GM12878 (cell line): ENCODE results near the gene TMEM163. TPM values are rescaled to one million over a fixed set of nuclear protein-coding genes. Genes with fewer than 3 reads are reported as not detected.

ENCODE experiments used
- ATAC-seq: fragments of 200-7000 bp; cut with Tn5 transposase; 3 replicates; pipeline ENCODE4 v1.9.1; 2020; ENCODE audit warnings: mild to moderate bottlenecking, moderate library complexity
- BruUV-seq: library from RNA; stranded (reverse); fragments of 400-500 nt; replicated peaks from 2 replicates; lab custom pipeline; 2021; lab: Mats Ljungman, UMichigan
- CTCF ChIA-PET: fragments of 300-600 bp; sonication (Branson Sonifier 250); formaldehyde crosslinking; extraction: SDS; loops from one replicate; lab custom pipeline; 2021; ENCODE audit warnings: inconsistent platforms; lab: Yijun Ruan, JAX
- POLR2A ChIA-PET: fragments of 350-600 bp; formaldehyde crosslinking; extraction: SDS; loops from one replicate; lab custom pipeline; 2021; ENCODE audit warnings: inconsistent platforms; lab: Charles Lee
- RAD21 ChIA-PET: fragments of 300-600 bp; sonication (Branson Sonifier 250); formaldehyde crosslinking; loops from one replicate; lab custom pipeline; 2023; ENCODE audit warnings: antibody characterized with exemption; ENCODE audit not compliant: unreplicated experiment; lab: Charles Lee
- SMC1A ChIA-PET: fragments of 300-600 bp; sonication (Branson Sonifier 250); formaldehyde crosslinking; loops from one replicate; lab custom pipeline; 2023; ENCODE audit not compliant: unreplicated experiment, uncharacterized antibody; lab: Charles Lee
- DNase-seq: peaks from one replicate; pipeline ENCODE4 v3.0.0-alpha.2; 2011; ENCODE audit warnings: low read depth, low spot score
- FAIRE-seq: peaks from 3 replicates; lab custom pipeline; 2011; peaks lifted over from hg19 to GRCh38; lab: Jason Lieb, UNC
- H2AFZ ChIP-seq: 2 replicates; pipeline ENCODE4 v1.6.0; 2011; ENCODE audit warnings: low read depth, low read length, control low read depth; ENCODE audit not compliant: control insufficient read depth
- H3K27ac ChIP-seq: 2 replicates; pipeline ENCODE4 v1.5.1; 2011; ENCODE audit warnings: control low read depth; ENCODE audit not compliant: control insufficient read depth, insufficient read depth
- H3K27me3 ChIP-seq, 2 experiments: replicated peaks in 1 of 2; 2 replicates each; pipeline versions ENCODE4 v1.6.0 to v1.6.1; 2011; ENCODE audit warnings: low read length in 1 of 2; ENCODE audit not compliant: control insufficient read depth in 2 of 2, insufficient read depth in 2 of 2
- H3K36me3 ChIP-seq, 2 experiments: 2 replicates each; pipeline ENCODE4 v1.5.1; 2011; ENCODE audit warnings: low read length in 1 of 2; ENCODE audit not compliant: control insufficient read depth in 2 of 2, insufficient read depth in 2 of 2
- H3K4me1 ChIP-seq: 2 replicates; pipeline ENCODE4 v1.6.1; 2011; ENCODE audit warnings: mild to moderate bottlenecking, low read length, moderate library complexity, mixed read lengths; ENCODE audit not compliant: control insufficient read depth, insufficient read depth
- H3K4me2 ChIP-seq: 2 replicates; pipeline ENCODE4 v1.6.0; 2011; ENCODE audit warnings: control low read depth; ENCODE audit not compliant: control insufficient read depth, insufficient read depth
- H3K4me3 ChIP-seq: fragments of 200-600 bp; sonication (generic); 2 replicates; pipeline ENCODE4 v1.5.1; 2016
- H3K79me2 ChIP-seq: 2 replicates; pipeline ENCODE4 v1.6.0; 2011; ENCODE audit warnings: low read length; ENCODE audit not compliant: control insufficient read depth, insufficient read depth
- H3K9ac ChIP-seq: 2 replicates; pipeline ENCODE4 v1.8.0; 2011; ENCODE audit warnings: low read length, control low read depth, mixed read lengths; ENCODE audit not compliant: control insufficient read depth, insufficient read depth
- H3K9me3 ChIP-seq: replicated peaks from 3 replicates; pipeline ENCODE4 v1.5.1; 2011; ENCODE audit warnings: mild to moderate bottlenecking, low read length; ENCODE audit not compliant: control insufficient read depth, insufficient read depth
- H4K20me1 ChIP-seq: 2 replicates; pipeline ENCODE4 v1.6.0; 2011; ENCODE audit not compliant: control insufficient read depth, insufficient read depth
- BRCA1 ChIP-seq: IDR thresholded peaks from 2 replicates; pipeline ENCODE4 v1.6.1; 2011; ENCODE audit warnings: low read depth, low read length, improper control_type of control experiment
- DPF2 ChIP-seq: fragments of 450-650 bp; IDR thresholded peaks from 2 replicates; pipeline ENCODE4 v1.6.1; 2017; ENCODE audit warnings: mild to moderate bottlenecking
- E2F8 ChIP-seq: fragments of 450-650 bp; IDR thresholded peaks from 2 replicates; pipeline ENCODE4 v1.6.1; 2018; ENCODE audit warnings: mild to moderate bottlenecking, low read depth, moderate library complexity; ENCODE audit not compliant: partially characterized antibody
- EP300 ChIP-seq, 2 experiments: fragments of 150-350 bp in 1 of 2; IDR thresholded peaks; 2 replicates each; pipeline ENCODE4 v1.6.1; 2011 to 2012; ENCODE audit warnings: low read depth in 2 of 2, low read length in 2 of 2, borderline replicate concordance in 1 of 2, improper control_type of control experiment in 1 of 2, inconsistent platforms in 1 of 2; ENCODE audit not compliant: control insufficient read depth in 1 of 2
- FOS ChIP-seq: IDR thresholded peaks from 3 replicates; pipeline ENCODE4 v1.6.1; 2011; ENCODE audit warnings: borderline replicate concordance; ENCODE audit not compliant: insufficient read length; ENCODE audit errors: extremely low read depth
- JUND ChIP-seq: IDR thresholded peaks from 2 replicates; pipeline ENCODE4 v1.6.1; 2012; ENCODE audit warnings: low read depth, mild to moderate bottlenecking, low read length, improper control_type of control experiment, moderate library complexity
- MLLT1 ChIP-seq: fragments of 450-650 bp; IDR thresholded peaks from 2 replicates; pipeline ENCODE4 v1.6.1; 2016; ENCODE audit warnings: mild to moderate bottlenecking
- MXI1 ChIP-seq: fragments of 150-350 bp; IDR thresholded peaks from 2 replicates; pipeline ENCODE4 v1.6.1; 2011; ENCODE audit warnings: low read depth, mild to moderate bottlenecking, inconsistent platforms, low read length, improper control_type of control experiment
- NRF1 ChIP-seq: conservative IDR thresholded peaks from 2 replicates; pipeline ENCODE4 v1.6.1; 2011; ENCODE audit warnings: mild to moderate bottlenecking, low read depth, low read length, improper control_type of control experiment
- POLR2A ChIP-seq: IDR thresholded peaks from 2 replicates; pipeline ENCODE4 v1.6.1; 2011; ENCODE audit warnings: low read depth, mild to moderate bottlenecking, low read length
- RELA ChIP-seq: fragments of 450-650 bp; IDR thresholded peaks from 2 replicates; pipeline ENCODE4 v1.8.0; 2014; ENCODE audit warnings: borderline replicate concordance; ENCODE audit not compliant: partially characterized antibody
- TAF1 ChIP-seq: IDR thresholded peaks from 2 replicates; pipeline ENCODE4 v1.6.1; 2011; ENCODE audit warnings: mild to moderate bottlenecking, low read depth, low read length, borderline replicate concordance
- YY1 ChIP-seq: IDR thresholded peaks from 2 replicates; pipeline ENCODE4 v1.6.1; 2011; ENCODE audit warnings: low read depth, mild to moderate bottlenecking, low read length
- ZNF24 ChIP-seq: fragments of 450-650 bp; IDR thresholded peaks from 2 replicates; pipeline ENCODE4 v1.6.1; 2017; ENCODE audit warnings: antibody characterized with exemption, mild to moderate bottlenecking
- whole genome bisulfite sequencing: methylation state at CpG from one replicate; pipeline ENCODE4 v1.1.6; 2016; ENCODE audit warnings: low lambda C conversion rate; ENCODE audit not compliant: insufficient replicate concordance, insufficient coverage; ENCODE audit errors: missing lambda C conversion rate; 5-methylcytosine and 5-hydroxymethylcytosine counted together
- in situ Hi-C: fragments of 300-500 bp; cut with MboI; formaldehyde crosslinking; loops from 9 replicates; pipeline ENCODE4 v1.14.3; 2018; ENCODE audit warnings: mixed read lengths
- intact Hi-C: fragments of 100-400 bp; cut with micrococcal nuclease; formaldehyde crosslinking; loops from one replicate; pipeline ENCODE4 v1.14.2; 2022; ENCODE audit not compliant: unreplicated experiment
- polyA plus RNA-seq, 11 experiments: library from polyadenylated mRNA; depleted of rRNA in 4 of 11; unstranded in 6 of 11; stranded (reverse) in 5 of 11; fragments of >200 nt; fragmentation: Nextera tagmentation in 4 of 11; fragmentation: Illumina TruSeq in 1 of 11; extraction: Ambion mirVana in 4 of 11; extraction: Trizol in 1 of 11; gene quantifications; 1 replicate in 1 of 11; 2 replicates in 10 of 11; pipeline versions ENCODE4 v1.2.1 to v1.2.3, GENCODE V29; 2011 to 2016; ENCODE audit warnings: inconsistent platforms in 2 of 11, missing spikeins in 2 of 11, low read depth in 1 of 11
- total RNA-seq, 4 experiments: library from RNA; depleted of rRNA in 3 of 4; stranded (reverse); fragments of >200 nt in 3 of 4; fragmentation: Illumina TruSeq in 1 of 4; extraction: Trizol in 1 of 4; gene quantifications; 2 replicates each; pipeline versions ENCODE4 v1.2.1 to v1.2.3, GENCODE V29; 2013 to 2021

TMEM163 gene
- total and polyA plus RNA-seq, 10 of the 15 experiments (the other 5 are each of a cell fraction or from before 2014, with no cell fraction given), result 0.05 to 0.11 (median 0.07) TPM; not detected in 4

GRCh38 chr2:134682726-134683125, 36.1 kb downstream of the TMEM163 start (continued):
- no peak for TF ChIP-seq E2F8
- TF ChIP-seq NRF1, result no peak
- no peak for TF ChIP-seq MLLT1

GRCh38 chr2:134681201-134681600, 37.6 kb downstream of the TMEM163 start:
- SMC1A ChIA-PET, result no interaction called here
- no TSS peak for BruUV-seq
- in situ Hi-C loops, result no loop called here
- TF ChIP-seq RELA, result no peak
- TF ChIP-seq E2F8, result no peak
- TF ChIP-seq POLR2A, result no peak
- TF ChIP-seq YY1, result no peak
- no peak for TF ChIP-seq TAF1
- TF ChIP-seq BRCA1, result no peak
- no peak for TF ChIP-seq EP300 (IDR thresholded peaks at IDR 0.05; ENCODE audit: borderline replicate concordance in 1 of 2, control insufficient read depth in 1 of 2, low read depth in 2 of 2, low read length in 2 of 2)
- TF ChIP-seq NRF1, result no peak
- TF ChIP-seq JUND, result no peak
- TF ChIP-seq DPF2, result no peak
- TF ChIP-seq ZNF24, result no peak
- TF ChIP-seq MXI1, result no peak
- TF ChIP-seq FOS, result no peak
- 49% methylated on average over 8 of the region's 8 CpGs for WGBS
- POLR2A ChIA-PET, result no interaction called here
- ATAC-seq (no peak), DNase-seq (no peak), FAIRE-seq (no peak)
- peaks cover 4% of the 10 kb centered on the region; the same call in 1 of the 2 replicates for H3K4me1 ChIP-seq
- intact Hi-C loops, result no loop called here
- H3K27me3 ChIP-seq, result no peaks in the 10 kb centered on the region
- RAD21 ChIA-PET, result no interaction called here
- no peak overlapping the region for H3K9ac ChIP-seq
- no peak overlapping the region for H3K4me2 ChIP-seq
- H3K79me2 ChIP-seq, result no peaks in the 10 kb centered on the region
- H3K9me3 ChIP-seq, result no peaks in the 10 kb centered on the region
- no peak overlapping the region for H3K4me3 ChIP-seq
- H4K20me1 ChIP-seq, result no peaks in the 10 kb centered on the region
- CTCF ChIA-PET, result no interaction called here
- no peak overlapping the region for H2AFZ ChIP-seq
- H3K36me3 ChIP-seq, result no peaks in the 10 kb centered on the region
- H3K27ac ChIP-seq, result no peak overlapping the region
